ENCODE results near the gene RALGAPA2.

GRCh38 chr20:20404633-20405032, 307.8 kb downstream of the RALGAPA2 start:
- TF ChIP-seq EZH2 (IDR thresholded peaks at IDR 0.05; ENCODE audit: low read length, unreplicated experiment), result no peak
- no peak for TF ChIP-seq CTCF (conservative IDR thresholded peaks at IDR 0.05; ENCODE audit: low read depth, low read length)
